Stimulated activated CD8-positive, alpha-beta memory T cell treated with anti-CD3 and anti-CD28 coated beads, Interleukin-4, amount 100 ng/mL, for 24 hours (primary cell): ENCODE measurements around the gene MAFF.

Experiments used
- DNase-seq: peaks from one replicate; pipeline ENCODE4 v3.0.0-alpha.2; 2020; ENCODE audit warnings: low read depth

Gene MAFF

GRCh38 chr22:38203855-38204514, 2.2 kb downstream of the MAFF start:
- no peak for DNase-seq

GRCh38 chr22:38204784-38205183, 3.0 kb downstream of the MAFF start:
- DNase-seq = no peak

GRCh38 chr22:38205261-38206128, 3.7 kb downstream of the MAFF start:
- no peak for DNase-seq

GRCh38 chr22:38207898-38208432, 6.2 kb downstream of the MAFF start:
- no peak for DNase-seq

GRCh38 chr22:38208551-38208968, 6.8 kb downstream of the MAFF start:
- no peak for DNase-seq

- DNase-seq = no peak
Observed at GRCh38 chr22:38211556-38211955, 9.8 kb downstream of the MAFF start.

- no peak for DNase-seq
Observed at GRCh38 chr22:38212442-38212841, 10.6 kb downstream of the MAFF start.

GRCh38 chr22:38213319-38213989, 11.7 kb downstream of the MAFF start:
- no peak for DNase-seq

- DNase-seq = no peak
Observed at GRCh38 chr22:38213990-38214301, 12.2 kb downstream of the MAFF start.

GRCh38 chr22:38214302-38215056, 12.7 kb downstream of the MAFF start:
- peak; percentile 42 for DNase-seq

- DNase-seq = no peak
Observed at GRCh38 chr22:38215156-38216038, 13.6 kb downstream of the MAFF start.

GRCh38 chr22:38218661-38219622, 17.1 kb downstream of the MAFF start:
- DNase-seq = no peak

GRCh38 chr22:38219632-38220031, 17.8 kb downstream of the MAFF start:
- no peak for DNase-seq

- no peak for DNase-seq
Observed at GRCh38 chr22:38220163-38220562, 18.4 kb downstream of the MAFF start.

GRCh38 chr22:38220653-38221386, 19.0 kb downstream of the MAFF start:
- DNase-seq = no peak

GRCh38 chr22:38221407-38221806, 19.6 kb downstream of the MAFF start:
- DNase-seq = no peak

- no peak for DNase-seq
Observed at GRCh38 chr22:38221908-38222796, 20.4 kb downstream of the MAFF start.

- no peak for DNase-seq
Observed at GRCh38 chr22:38222797-38223119, 21.0 kb downstream of the MAFF start.
